Measurements from ENCODE around the gene EPPIN.

The EPPIN gene

GRCh38 chr20:45539382-45539781 lies 7.8 kb downstream of the EPPIN start, which contains the start of gene WFDC6:
Gene WFDC6 (minus strand): TSS chr20:45539482. CDS start chr20:45539407, 75 bp downstream.
- no peak for DNase-seq (ENCODE audit: low read depth in 1 of 2, low spot score in 1 of 2)

DNA sequence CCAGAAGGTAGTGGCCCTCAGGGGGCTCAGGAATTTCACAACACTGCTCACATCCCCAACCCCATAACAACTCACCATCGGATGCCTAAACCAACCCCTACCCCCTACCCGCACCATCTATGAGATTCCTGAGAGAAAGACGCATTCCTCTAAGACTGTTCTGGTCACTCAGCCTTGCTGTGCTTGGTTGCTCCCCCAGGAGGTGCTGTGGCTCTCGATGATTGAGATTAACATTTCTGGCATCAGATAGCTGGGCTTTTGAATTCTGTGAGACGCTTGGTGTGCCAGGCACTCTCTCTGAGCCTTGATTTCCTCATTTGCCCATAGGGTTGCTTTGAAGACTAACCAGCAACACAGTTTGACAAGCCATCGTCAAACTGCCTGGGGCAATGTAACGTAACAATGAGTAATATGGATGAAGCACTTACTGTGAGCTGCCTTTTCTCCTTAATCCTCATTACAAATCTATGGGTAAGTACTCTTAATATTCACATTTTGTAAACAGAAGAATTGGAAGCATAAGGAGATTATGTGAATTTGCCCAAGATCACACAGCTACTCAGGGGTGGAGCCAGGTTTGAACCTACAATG lies 8.9 kb downstream of the EPPIN start:
- no peak for DNase-seq (ENCODE audit: low read depth in 1 of 2, low spot score in 1 of 2)

GRCh38 chr20:45527294-45527693 lies 19.9 kb downstream of the EPPIN start:
- DNase-seq (ENCODE audit: low read depth in 1 of 2, low spot score in 1 of 2) = no peak

GRCh38 chr20:45523821-45524220 lies 23.4 kb downstream of the EPPIN start:
- DNase-seq (ENCODE audit: low read depth in 1 of 2, low spot score in 1 of 2) = no peak

GRCh38 chr20:45518282-45518681 lies 28.9 kb downstream of the EPPIN start:
- DNase-seq (ENCODE audit: low read depth in 1 of 2, low spot score in 1 of 2) = no peak

DNA sequence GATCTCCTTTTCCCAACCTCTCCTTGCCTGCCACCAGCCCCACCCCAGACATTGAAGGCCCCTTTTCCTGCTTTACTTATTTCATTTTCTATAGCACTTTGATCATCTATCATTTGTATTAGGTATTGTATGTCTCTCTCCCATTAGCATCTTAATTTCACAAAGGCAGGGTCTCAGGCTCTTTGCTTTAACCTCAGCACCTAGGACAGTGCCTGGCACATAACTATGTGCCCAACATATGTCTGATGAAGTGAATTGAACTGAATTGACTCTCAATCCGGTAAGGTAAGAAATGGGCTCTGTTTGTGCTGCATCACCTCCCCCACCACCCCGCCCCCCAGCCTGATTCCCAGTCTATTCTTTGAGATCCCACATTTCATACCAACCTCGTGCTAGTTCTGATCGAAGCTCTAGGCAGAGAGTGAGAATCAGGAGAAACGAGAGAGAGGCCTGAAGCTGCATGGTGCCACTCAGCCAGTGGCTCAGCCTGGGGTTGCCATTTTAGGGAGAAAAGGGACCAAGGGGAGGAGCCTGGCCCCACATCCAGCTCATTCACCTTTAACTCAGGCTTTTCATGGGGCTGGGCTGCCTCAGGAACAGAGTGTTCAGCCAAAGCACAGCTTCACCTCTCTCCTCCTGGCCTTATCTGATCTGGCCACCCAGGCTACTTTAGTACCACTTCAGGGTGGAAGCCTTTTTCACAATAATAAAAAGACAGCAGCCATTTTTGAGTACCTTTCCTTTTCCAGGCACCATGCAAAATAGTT lies 31.9 kb downstream of the EPPIN start, which contains the start of gene SPINT3:
SPINT3 (minus strand) TSS at position 476 of the 767 bp plus-strand sequence; CDS start at position 462, 14 bp downstream.
- no peak for DNase-seq (ENCODE audit: low read depth in 1 of 2, low spot score in 1 of 2)

DNA sequence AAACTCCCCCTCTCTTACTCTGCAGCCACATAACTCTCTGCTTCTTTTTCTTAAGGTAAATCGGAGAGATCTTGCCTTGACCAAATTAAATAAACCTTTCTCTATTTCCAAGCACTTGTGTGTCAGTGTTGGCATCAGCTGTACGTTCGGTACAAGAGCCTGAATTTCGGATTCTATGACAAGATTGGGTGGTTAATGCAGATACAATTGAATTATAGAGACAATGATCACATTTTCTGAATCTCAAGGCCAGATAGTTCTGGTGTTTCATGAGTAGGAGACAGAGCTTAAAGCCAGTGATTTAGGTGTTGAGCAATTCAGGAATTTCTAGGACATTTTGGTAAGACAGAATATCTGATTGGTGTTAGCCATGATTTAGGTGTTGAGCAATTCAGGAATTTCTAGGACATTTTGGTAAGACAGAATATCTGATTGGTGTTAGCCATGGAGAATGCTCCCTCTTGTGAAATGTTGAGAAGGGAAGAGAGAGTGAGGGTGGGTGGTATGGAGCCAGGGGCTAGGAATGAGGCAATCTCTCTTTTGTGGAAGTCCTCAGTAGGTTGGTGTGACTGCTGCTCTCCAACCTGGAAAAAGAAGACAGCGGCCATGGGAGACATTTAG lies 36.8 kb downstream of the EPPIN start:
- DNase-seq (ENCODE audit: low read depth in 1 of 2, low spot score in 1 of 2) = no peak

GRCh38 chr20:45509091-45509490 lies 38.1 kb downstream of the EPPIN start:
- no peak for DNase-seq (ENCODE audit: low read depth in 1 of 2, low spot score in 1 of 2)

- DNase-seq (ENCODE audit: low read depth in 1 of 2, low spot score in 1 of 2) = no peak
Observed at GRCh38 chr20:45508068-45508886, 38.9 kb downstream of the EPPIN start.

GRCh38 chr20:45507011-45507820 lies 40.0 kb downstream of the EPPIN start:
- no peak for DNase-seq (ENCODE audit: low read depth in 1 of 2, low spot score in 1 of 2)

- DNase-seq (ENCODE audit: low read depth in 1 of 2, low spot score in 1 of 2) = no peak
Observed at GRCh38 chr20:45506398-45506797, 40.8 kb downstream of the EPPIN start.

DNA sequence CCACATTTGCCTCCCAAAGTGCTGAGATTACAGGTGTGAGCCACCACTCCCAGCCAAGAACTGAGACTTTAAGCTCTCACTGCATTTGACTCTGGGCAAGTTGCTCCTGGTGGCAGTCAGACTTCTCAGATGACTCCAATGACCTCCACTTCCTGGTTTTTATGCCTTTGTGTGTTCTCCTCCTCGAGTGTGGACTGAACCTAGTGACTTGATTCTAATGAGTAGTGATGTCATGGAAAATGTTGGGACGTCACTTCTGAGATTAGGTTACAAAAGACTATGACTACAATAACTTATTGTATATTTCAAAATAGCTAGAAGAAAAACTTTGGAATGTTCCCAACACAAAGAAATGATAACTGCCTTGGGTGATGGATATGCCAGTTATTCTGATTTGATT lies 43.8 kb downstream of the EPPIN start:
- no peak for DNase-seq (ENCODE audit: low read depth in 1 of 2, low spot score in 1 of 2)

DNA sequence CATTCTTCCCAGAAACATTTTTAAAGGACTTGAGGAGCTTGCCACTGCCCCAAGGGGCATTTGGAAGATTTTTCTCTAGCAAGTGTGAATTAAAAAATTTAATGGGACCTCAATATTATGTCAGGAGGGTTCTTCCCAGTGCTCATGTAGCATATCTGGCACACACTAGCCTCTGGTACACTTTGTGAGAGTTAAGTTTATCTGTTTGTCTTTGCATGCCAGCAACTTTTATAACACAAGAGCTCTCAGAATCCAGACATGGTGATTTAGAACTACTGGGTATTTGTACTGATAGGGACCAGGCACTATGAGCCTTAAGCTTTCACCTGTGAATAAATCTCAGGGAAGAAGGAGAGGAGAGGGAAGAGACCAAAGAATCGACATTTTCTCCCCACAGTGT lies 44.6 kb downstream of the EPPIN start:
- no peak for DNase-seq (ENCODE audit: low read depth in 1 of 2, low spot score in 1 of 2)

GRCh38 chr20:45501600-45501999 lies 45.6 kb downstream of the EPPIN start:
- no peak for DNase-seq (ENCODE audit: low read depth in 1 of 2, low spot score in 1 of 2)

DNA sequence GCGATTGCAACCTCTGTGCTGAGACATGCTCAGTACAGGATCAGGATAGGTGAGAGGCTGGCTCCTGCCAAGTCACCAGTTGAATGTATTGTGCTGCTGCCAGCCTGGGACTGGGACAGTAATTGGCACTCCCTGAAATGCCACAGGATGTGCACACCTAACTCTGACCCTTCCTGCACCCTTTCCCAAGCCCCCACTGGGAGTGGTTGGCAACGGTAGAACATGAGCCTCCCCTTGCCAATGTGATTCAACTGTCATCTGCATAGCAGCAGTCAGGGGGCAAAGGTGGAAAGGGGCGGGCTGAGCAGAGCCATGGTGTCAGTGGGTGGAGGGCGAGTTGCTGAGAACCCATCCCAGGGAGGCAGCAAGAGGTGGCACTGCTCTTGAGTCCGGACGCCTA lies 47.2 kb downstream of the EPPIN start:
- no peak for DNase-seq (ENCODE audit: low read depth in 1 of 2, low spot score in 1 of 2)

DNA sequence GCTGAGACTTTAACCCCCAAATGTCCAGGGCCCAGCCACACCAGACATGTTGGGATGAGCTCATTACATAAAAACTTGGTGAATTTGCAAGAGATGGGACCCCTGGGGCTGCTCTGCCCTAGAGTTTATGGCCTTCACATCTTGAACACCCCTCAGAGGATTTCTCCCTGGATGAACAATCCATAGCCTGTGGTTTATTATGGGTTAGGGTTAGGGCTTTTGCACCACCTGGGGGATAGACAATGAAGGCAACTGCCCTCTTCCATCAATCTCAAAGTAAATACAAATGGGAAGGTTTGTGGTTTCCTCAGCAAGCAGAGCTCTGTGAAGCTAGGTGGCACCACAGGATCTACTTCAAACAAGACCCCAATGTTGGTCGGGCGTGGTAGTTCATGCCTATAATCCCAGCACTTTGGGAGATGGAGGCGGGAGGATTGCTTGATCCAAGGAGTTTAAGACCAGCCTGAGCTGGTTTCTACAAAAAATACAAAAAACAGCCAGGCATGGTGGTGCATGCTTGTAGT lies 49.2 kb downstream of the EPPIN start:
- no peak for DNase-seq (ENCODE audit: low read depth in 1 of 2, low spot score in 1 of 2)

GRCh38 chr20:45496166-45496565 lies 51.0 kb downstream of the EPPIN start:
- no peak for DNase-seq (ENCODE audit: low read depth in 1 of 2, low spot score in 1 of 2)

GRCh38 chr20:45495501-45495941 lies 51.7 kb downstream of the EPPIN start:
- DNase-seq (ENCODE audit: low read depth in 1 of 2, low spot score in 1 of 2) = no peak
